ENCODE measurements around the gene RAB24. TPM values are rescaled to one million over a fixed set of nuclear protein-coding genes. Genes with fewer than 3 reads are reported as not detected.

RAB24 gene
- total RNA-seq, 4 donors from 2014 or later, result 52.2 to 98.5 (median 73.7) TPM

DNA sequence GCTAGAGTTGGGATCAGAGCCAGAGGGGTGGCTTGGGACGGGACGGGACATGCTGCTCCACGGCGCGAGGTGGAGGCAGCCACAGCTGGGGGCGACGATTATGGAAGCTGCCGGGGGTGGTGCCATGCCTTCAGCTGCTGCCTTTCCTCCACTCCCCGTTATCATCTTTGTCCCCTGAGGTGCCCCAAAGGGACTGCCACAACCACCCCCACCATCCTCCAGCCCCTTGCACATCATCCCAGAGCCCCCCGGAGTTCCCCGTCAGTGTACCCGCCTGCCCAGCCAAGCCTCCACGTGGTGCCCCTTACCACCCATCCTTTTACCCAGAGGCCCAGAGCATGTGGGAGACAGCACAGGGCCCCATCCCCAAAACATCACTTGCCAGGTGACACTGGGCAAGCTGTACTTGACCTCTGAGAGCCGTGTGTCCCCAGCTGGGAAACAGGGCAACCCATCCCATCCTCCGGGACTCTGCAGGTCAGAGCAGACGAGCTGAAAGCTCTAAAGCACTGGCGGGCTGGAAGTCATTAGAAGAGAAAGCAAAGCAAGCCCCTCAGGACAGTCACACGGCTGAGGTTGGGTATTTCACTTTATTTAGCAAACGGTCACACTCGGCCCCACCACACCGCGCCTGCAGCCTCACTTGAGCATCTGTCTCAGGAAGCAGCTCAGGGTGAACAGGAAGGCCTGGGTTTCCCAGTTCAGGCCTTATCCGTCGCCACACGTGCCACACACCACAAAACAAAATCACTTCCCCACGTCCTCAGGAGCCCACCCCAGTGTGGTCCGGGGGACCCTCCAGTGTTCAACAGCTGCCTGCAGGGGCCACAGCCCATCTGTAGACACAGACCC is 27.7 kb upstream of the RAB24 start:
- no peak overlapping the region for H3K4me3 ChIP-seq (ENCODE audit: low read depth, poor library complexity, severe bottlenecking)
- WGBS, 2 donors, result 81 to 89% methylated on average over 27 of the region's 27 CpGs
- no peak for DNase-seq (ENCODE audit: low spot score in 2 of 2)
- intact Hi-C loops (cut with DNase I; ENCODE audit: low total_unique reads), result no loop called here
- TF ChIP-seq, protein P1, sequence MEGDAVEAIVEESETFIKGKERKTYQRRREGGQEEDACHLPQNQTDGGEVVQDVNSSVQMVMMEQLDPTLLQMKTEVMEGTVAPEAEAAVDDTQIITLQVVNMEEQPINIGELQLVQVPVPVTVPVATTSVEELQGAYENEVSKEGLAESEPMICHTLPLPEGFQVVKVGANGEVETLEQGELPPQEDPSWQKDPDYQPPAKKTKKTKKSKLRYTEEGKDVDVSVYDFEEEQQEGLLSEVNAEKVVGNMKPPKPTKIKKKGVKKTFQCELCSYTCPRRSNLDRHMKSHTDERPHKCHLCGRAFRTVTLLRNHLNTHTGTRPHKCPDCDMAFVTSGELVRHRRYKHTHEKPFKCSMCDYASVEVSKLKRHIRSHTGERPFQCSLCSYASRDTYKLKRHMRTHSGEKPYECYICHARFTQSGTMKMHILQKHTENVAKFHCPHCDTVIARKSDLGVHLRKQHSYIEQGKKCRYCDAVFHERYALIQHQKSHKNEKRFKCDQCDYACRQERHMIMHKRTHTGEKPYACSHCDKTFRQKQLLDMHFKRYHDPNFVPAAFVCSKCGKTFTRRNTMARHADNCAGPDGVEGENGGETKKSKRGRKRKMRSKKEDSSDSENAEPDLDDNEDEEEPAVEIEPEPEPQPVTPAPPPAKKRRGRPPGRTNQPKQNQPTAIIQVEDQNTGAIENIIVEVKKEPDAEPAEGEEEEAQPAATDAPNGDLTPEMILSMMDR (IDR thresholded peaks at IDR 0.05), result no peak
- TF ChIP-seq POLR2A (IDR thresholded peaks at IDR 0.05), result no peak

- no peak overlapping the region for H3K4me3 ChIP-seq (ENCODE audit: low read depth, poor library complexity, severe bottlenecking)
- WGBS, 2 donors, result 86 to 94% methylated on average over 6 of the region's 6 CpGs
- intact Hi-C loops (cut with DNase I; ENCODE audit: low total_unique reads), result no loop called here
- TF ChIP-seq, protein P1 (IDR thresholded peaks at IDR 0.05), result no peak
- TF ChIP-seq POLR2A (IDR thresholded peaks at IDR 0.05), result no peak
- no peak for DNase-seq (ENCODE audit: low spot score in 2 of 2)
These were observed 26.4 kb upstream of the RAB24 start for GRCh38 chr5:177329883-177330282.

- intact Hi-C loops (cut with DNase I; ENCODE audit: low total_unique reads), result no loop called here
- 85 to 89% methylated on average over 19 of the region's 19 CpGs for WGBS, 2 donors
- TF ChIP-seq POLR2A (IDR thresholded peaks at IDR 0.05), result no peak
- TF ChIP-seq, protein P1 (IDR thresholded peaks at IDR 0.05), result no peak
- DNase-seq (ENCODE audit: low spot score in 2 of 2), result no peak
- H3K4me3 ChIP-seq (ENCODE audit: low read depth, poor library complexity, severe bottlenecking), result no peak overlapping the region
These were observed 25.2 kb upstream of the RAB24 start for GRCh38 chr5:177328545-177329231.

- H3K4me3 ChIP-seq (ENCODE audit: low read depth, poor library complexity, severe bottlenecking), result no peak overlapping the region
- TF ChIP-seq, protein P1 (IDR thresholded peaks at IDR 0.05), result no peak
- TF ChIP-seq POLR2A (IDR thresholded peaks at IDR 0.05), result no peak
- DNase-seq (ENCODE audit: low spot score in 2 of 2), result no peak
- WGBS, 2 donors, result 73 to 75% methylated on average over 28 of the region's 28 CpGs
- intact Hi-C loops (cut with DNase I; ENCODE audit: low total_unique reads), result no loop called here
These were observed 24.3 kb upstream of the RAB24 start for GRCh38 chr5:177327539-177328522.

GRCh38 chr5:177325868-177326381 is 22.4 kb upstream of the RAB24 start:
- 83 to 88% methylated on average over 1 of the region's 1 CpG for WGBS, 2 donors
- DNase-seq (ENCODE audit: low spot score in 2 of 2), result no peak
- intact Hi-C loops (cut with DNase I; ENCODE audit: low total_unique reads), result no loop called here
- no peak overlapping the region for H3K4me3 ChIP-seq (ENCODE audit: low read depth, poor library complexity, severe bottlenecking)
- TF ChIP-seq POLR2A (IDR thresholded peaks at IDR 0.05), result no peak
- TF ChIP-seq, protein P1 (IDR thresholded peaks at IDR 0.05), result no peak
